BJ (cell line): Measurements from ENCODE around the gene SERPINA9. TPM values are rescaled to one million over a fixed set of nuclear protein-coding genes. Genes with fewer than 3 reads are reported as not detected.
"Not testable (repeated sequence)": the region's sequence is repeated elsewhere in the genome, so short reads cannot be mapped to it uniquely, and the experiment has no call there.

Experiments used
- CTCF ChIA-PET: fragments of 350-600 bp; formaldehyde crosslinking; extraction: SDS; loops from one replicate; lab custom pipeline; 2021; ENCODE audit warnings: antibody characterized with exemption, inconsistent platforms; lab: Yijun Ruan, JAX
- POLR2A ChIA-PET: fragments of 300-600 bp; sonication (Branson Sonifier 250); formaldehyde crosslinking; extraction: SDS; loops from one replicate; lab custom pipeline; 2021; ENCODE audit warnings: antibody characterized with exemption; lab: Charles Lee
- DNase-seq: peaks from one replicate; pipeline ENCODE4 v3.0.0-alpha.2; 2011; ENCODE audit warnings: low read depth
- H3K27me3 ChIP-seq: 2 replicates; pipeline ENCODE4 v1.6.0; 2011; ENCODE audit warnings: low read length; ENCODE audit not compliant: control insufficient read depth, insufficient read depth
- H3K36me3 ChIP-seq: 2 replicates; pipeline ENCODE4 v1.5.1; 2011; ENCODE audit warnings: low read length; ENCODE audit not compliant: control insufficient read depth, insufficient read depth
- H3K4me3 ChIP-seq: 2 replicates; pipeline ENCODE4 v1.5.1; 2011; ENCODE audit warnings: low read depth, mild to moderate bottlenecking, control low read depth, low read length
- polyA plus RNA-seq: library from polyadenylated mRNA; depleted of rRNA; stranded (reverse); fragments of >200 nt; gene quantifications from 2 replicates; pipeline ENCODE4 v1.2.3, GENCODE V29; 2011
- TF ChIP-seq, protein P1 (sequence below): IDR thresholded peaks from 2 replicates; pipeline ENCODE4 v1.5.1; 2011; ENCODE audit warnings: low read depth, mild to moderate bottlenecking, control low read depth, inconsistent platforms, low read length, moderate library complexity; ENCODE audit not compliant: insufficient read depth

The SERPINA9 gene
- polyA plus RNA-seq, 1 experiment, result 0.12 TPM

DNA sequence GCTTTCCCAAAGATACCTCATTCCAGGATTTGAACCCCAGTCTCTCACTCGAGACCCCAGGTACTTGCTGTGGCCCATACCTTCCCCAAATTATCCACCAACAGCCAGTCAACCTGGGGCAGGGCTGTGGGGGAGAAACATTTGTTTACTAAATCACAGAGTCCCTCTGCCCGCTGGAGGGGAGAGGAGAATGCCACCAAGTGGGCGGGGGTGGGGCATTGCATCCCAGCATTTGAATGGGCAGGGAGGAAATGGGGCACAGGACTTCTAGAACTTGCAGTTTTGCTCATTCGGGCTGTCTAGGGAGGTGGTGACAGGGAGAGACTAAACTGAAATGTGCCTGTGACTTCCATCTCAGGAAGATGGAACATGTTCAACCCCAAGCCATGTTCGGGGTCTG is 10.9 kb upstream of the SERPINA9 start:
- H3K36me3 ChIP-seq, result no peaks in the 10 kb centered on the region
- ChIA-PET POLR2A (no interaction called here), CTCF (interaction anchor here (0.6 to 3.9 kb wide), 36 partner anchors 8 to 356 kb away, joined by 3 to 37 read pairs (median 4); partner anchors contain the start of genes SERPINA5 and SERPINA9)
- DNase-seq, result no peak
- H3K4me3 ChIP-seq, result no peak overlapping the region
- no peaks in the 10 kb centered on the region; the same call in 1 of the 2 replicates for H3K27me3 ChIP-seq
- TF ChIP-seq, protein P1, sequence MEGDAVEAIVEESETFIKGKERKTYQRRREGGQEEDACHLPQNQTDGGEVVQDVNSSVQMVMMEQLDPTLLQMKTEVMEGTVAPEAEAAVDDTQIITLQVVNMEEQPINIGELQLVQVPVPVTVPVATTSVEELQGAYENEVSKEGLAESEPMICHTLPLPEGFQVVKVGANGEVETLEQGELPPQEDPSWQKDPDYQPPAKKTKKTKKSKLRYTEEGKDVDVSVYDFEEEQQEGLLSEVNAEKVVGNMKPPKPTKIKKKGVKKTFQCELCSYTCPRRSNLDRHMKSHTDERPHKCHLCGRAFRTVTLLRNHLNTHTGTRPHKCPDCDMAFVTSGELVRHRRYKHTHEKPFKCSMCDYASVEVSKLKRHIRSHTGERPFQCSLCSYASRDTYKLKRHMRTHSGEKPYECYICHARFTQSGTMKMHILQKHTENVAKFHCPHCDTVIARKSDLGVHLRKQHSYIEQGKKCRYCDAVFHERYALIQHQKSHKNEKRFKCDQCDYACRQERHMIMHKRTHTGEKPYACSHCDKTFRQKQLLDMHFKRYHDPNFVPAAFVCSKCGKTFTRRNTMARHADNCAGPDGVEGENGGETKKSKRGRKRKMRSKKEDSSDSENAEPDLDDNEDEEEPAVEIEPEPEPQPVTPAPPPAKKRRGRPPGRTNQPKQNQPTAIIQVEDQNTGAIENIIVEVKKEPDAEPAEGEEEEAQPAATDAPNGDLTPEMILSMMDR, result no peak

DNA sequence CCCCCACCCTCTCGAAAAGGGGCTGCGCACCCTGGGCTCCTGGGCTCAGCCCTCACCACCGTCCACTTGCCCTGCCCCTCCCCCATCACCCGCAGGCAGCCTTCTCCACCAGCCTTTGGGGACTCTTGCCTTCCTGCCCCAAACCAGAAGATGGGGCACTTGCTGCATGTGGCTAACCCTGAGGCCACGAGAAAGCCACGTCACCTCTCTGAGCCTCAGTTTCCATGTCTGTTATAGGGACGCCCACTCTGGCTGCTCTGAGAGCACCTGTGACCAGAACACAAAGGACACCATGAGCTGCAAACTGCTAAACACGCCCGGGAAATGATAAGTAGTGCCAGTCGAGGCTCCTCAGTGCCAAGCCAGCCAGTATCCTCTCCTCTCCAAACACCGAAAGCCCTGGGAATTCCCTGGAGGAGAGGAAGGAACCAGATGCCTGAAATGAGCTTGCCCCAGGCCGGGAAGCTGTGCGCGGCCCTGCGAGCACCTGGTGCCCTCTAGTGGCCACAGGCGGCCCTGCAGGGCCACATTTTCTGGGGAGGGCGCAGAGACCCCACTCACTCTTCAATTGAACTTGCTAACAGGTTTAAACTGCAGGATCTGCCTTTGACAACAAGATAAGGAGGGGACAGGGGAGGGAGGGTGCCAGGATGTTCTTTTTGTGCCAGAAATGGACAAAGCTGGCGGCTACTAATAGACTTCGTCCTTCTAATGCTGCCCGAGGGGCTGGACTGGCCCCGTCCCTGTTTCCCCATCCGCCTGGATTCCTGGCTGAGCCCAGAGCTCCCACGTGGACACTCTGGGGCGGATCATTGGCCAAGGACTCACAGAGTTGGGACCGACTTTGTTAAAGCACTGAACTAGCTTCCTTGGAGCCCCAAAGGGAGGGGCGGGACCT is 10.2 kb upstream of the SERPINA9 start:
- CTCF ChIA-PET, result interaction anchor here (0.5 to 3.9 kb wide), 40 partner anchors 8 to 481 kb away, joined by 3 to 37 read pairs (median 4); partner anchors contain the start of genes SERPINA5 and SERPINA9
- DNase-seq, result no peak

DNA sequence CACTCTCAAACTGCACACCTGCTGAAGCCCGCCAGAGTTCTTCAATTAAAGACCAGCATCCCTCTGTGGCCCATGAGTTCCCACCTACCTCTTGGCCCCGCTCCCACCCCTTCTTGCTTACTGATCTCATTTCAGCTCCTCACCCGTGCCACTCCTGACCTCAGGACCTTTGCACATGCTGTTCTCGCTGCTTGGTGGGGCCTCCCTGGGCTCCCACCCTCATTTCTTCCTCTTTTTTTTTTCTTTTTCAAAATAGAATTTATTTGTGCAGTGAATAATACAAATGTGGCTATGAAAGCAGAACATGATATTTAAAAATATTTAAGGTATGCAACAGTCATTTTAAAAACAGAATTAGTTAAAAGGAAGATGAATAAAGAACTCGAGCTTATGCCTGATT is 8.5 kb upstream of the SERPINA9 start:
- H3K36me3 ChIP-seq, result no peaks in the 10 kb centered on the region
- H3K27me3 ChIP-seq, result no peaks in the 10 kb centered on the region; the same call in 1 of the 2 replicates
- no peak overlapping the region for H3K4me3 ChIP-seq
- TF ChIP-seq, protein P1, result no peak
- CTCF ChIA-PET, result interaction anchor here (1.5 to 3.9 kb wide), 7 partner anchors 9 to 348 kb away, joined by 4 to 27 read pairs (median 15); partner anchors contain the start of gene SERPINA9
- no peak for DNase-seq
- POLR2A ChIA-PET, result no interaction called here

More for the DNA sequence above, 10.2 kb upstream of the SERPINA9 start:
- H3K27me3 ChIP-seq, result no peaks in the 10 kb centered on the region; the same call in 1 of the 2 replicates
- TF ChIP-seq, protein P1, result peak; percentile 100
- no peak overlapping the region for H3K4me3 ChIP-seq
- POLR2A ChIA-PET, result no interaction called here
- no peaks in the 10 kb centered on the region for H3K36me3 ChIP-seq

DNA sequence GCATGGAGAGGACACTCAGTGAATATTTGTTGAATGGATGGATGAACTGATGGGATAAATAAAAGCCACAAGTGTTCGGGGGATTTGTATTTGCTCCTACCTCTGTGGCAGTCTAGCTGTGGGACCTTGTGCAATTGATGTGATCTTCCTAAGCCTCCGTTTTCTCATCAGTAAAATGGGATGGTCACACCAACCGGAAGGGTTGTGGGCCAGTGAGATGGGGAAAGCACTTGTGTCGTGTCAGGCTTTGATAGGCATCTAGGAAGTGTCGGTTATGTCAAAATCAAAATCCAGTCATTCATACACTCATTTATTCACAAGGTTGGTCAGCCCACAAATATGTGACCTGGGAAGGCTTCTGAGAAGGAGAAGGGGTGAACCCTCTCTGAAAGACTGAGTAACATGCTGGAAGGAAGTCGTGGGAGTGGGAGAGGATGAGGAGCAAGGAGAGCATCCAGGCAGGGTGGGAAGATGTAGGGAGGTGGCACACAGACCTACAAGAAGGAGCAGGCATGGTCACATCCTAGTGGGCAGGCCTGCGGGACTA is 7.8 kb upstream of the SERPINA9 start:
- Histone ChIP-seq H3K4me3 (no peak overlapping the region), H3K36me3 (no peaks in the 10 kb centered on the region), H3K27me3 (no peaks in the 10 kb centered on the region; the same call in 1 of the 2 replicates)
- ChIA-PET POLR2A (no interaction called here), CTCF (interaction anchor here (1.5 kb wide), 1 partner anchor 60 kb away, joined by 6 read pairs; no protein-coding TSS in a partner anchor)
- DNase-seq, result no peak
- TF ChIP-seq, protein P1, result no peak

DNA sequence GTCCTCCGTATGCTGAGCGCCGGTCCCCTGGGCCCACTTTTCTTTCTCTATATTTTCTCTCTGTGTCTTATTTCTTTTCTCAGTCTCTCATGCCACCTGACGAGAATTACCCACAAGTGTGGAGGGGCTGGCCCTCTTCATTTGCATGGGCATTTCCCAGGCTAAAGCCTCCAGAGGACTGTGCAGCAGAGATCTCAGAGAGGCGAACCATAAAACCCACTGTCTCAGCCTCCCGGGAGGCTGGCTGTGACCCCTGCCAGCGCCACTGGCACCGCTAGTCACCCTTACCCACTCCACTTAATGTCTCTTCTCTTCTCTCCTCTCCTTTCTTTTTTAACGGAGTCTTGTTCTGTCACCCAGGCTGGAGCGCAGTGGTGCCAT is 7.1 kb upstream of the SERPINA9 start:
- CTCF ChIA-PET, result no interaction called here
- Histone ChIP-seq H3K4me3 (no peak overlapping the region), H3K27me3 (no peaks in the 10 kb centered on the region; the same call in 1 of the 2 replicates), H3K36me3 (no peaks in the 10 kb centered on the region)
- TF ChIP-seq, protein P1, result no peak
- POLR2A ChIA-PET, result no interaction called here
- DNase-seq, result no peak

DNA sequence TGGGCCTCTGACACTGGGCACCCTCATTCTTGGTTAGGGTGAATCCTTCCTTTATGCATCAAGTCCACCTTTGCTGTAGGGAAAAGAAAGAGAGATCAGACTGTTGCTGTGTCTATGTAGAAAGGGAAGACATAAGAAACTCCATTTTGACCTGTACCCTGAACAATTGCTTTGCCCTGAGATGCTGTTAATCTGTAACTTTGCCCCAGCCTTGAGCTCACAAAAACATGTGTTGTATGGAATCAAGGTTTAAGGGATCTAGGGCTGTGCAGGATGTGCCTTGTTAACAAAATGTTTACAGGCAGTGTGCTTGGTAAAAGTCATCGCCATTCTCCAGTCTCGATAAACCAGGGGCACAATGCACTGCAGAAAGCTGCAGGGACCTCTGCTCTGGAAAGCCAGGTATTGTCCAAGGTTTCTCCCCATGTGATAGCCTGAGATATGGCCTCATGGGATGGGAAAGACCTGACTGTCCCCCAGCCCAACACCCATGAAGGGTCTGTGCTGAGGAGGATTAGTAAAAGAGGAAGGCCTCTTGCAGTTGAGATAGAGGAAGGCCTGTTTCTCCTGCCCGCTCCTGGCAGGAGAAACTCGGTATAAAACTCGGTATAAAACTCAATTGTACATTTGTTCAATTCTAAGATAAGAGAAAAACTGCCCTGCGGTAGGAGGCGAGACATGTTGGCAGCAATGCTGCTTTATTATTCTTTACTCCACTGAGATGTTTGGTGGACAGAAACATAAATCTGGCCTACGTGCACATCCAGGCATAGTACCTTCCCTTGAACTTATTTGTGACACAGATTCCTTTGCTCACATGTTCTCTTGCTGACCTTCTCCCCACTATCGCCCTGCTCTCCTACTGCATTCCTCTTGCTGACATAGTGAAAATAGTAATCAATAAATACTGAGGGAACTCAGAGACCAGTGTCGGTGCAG is 6.4 kb upstream of the SERPINA9 start:
- POLR2A ChIA-PET, H3K4me3 ChIP-seq, DNase-seq, H3K27me3 ChIP-seq, H3K36me3 ChIP-seq, CTCF ChIA-PET: not testable (repeated sequence)
